ENCODE results near the gene ZNF726.
"Not testable (repeated sequence)": the region's sequence is repeated elsewhere in the genome, so short reads cannot be mapped to it uniquely, and the experiment has no call there.

ZNF726 gene

DNA sequence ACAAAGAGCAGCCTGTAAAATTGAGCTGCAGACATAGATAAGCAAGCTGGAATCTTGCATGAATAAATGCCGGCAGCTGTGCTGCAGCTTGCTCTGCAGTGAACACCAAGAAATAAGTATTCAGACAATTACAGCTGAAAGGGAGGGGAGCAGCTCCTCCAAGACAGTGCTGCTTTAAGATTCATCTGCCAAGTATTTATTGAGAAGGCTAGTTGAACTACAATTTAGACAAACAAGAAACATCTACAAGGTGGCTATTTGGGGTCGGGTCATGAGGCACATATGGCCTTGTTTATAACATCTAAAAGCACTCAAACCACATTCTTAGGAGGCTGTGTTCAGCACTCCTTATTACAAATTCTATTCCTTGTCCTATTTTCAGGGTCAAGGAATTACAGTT lies 34.9 kb downstream of the ZNF726 start:
- DNase-seq: no peak

- DNase-seq: no peak
Measured at GRCh38 chr19:23956051-23956450, 41.4 kb downstream of the ZNF726 start.

DNA sequence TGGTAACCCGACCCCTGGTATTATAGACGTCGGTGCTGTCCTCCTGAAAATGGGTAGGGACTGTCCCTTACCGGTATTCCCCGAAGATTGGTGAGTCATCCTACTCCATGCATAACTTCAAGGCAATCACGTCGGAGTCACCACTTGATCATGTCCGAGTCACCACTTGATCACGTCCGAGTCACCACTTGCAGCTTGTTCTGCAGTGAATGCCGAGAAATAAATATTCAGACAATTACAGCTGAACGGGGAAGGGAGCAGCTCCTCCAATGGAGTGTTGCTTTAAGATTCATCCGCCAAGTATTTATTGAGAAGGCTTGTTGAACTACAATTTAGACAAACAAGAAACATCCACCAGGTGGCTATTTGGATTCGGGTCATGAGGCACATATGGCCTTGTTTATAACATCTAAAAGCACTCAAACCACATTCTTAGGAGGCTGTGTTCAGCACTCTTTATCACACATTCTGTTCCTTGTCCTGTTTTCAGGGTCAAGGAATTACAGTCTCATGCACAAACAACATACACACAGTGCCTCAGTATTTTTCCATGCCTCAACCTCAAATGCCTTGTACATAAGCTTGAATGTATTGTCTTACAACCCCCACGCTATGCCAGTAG lies 43.1 kb downstream of the ZNF726 start:
- DNase-seq: no peak

DNA sequence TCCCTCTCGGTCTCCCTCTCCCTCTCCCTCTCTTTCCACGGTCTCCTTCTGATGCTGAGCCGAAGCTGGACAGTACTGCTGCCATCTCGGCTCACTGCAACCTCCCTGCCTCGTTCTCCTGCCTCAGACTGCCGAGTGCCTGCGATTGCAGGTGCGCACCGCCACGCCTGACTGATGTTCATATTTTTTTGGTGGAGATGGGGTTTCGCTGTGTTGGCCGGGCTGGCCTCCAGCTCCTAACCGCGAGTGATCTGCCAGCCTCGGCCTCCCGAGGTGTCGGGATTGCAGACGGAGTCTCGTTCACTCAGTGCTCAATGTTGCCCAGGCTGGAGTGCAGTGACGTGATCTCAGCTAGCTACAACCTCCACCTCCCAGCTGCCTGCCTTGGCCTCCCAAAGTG lies 48.7 kb downstream of the ZNF726 start:
- DNase-seq: not testable (repeated sequence)

DNA sequence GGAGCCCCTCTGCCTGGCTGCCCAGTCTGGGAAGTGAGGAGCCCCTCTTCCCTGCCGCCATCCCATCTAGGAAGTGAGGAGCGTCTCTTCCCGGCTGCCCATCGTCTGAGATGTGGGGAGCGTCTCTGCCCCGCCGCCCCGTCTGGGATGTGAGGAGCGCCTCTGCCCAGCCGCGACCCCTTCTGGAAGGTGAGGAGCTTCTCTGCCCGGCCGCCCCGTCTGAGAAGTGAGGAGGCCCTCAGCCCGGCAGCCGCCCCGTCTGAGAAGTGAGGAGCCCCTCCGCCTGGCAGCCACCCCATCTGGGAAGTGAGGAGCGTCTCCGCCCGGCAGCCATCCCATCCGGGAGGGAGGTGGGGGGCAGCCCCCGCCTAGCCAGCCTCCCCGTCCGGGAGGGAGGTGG lies 49.2 kb downstream of the ZNF726 start:
- DNase-seq: not testable (repeated sequence)

- DNase-seq: not testable (repeated sequence)
Measured at GRCh38 chr19:23964334-23964733, 49.6 kb downstream of the ZNF726 start.

DNA sequence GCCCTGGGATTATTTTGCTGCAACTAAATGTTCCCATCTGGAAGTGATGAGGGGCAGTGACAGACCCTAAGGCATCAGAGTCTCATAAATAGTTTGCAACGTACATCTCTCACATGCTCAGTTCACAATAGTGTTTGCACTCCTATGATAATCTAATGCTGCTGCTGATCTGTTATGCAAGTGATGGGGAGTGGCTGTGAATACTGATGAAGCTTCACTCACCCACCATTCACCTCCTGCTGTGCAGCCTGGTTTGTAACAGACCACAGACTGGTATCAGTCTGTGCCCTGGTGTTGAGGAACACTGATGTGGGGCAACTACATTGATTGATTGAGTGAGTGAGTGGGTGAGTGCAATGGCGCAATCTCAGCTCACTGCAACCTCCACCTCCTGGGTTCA lies 54.9 kb downstream of the ZNF726 start:
- no peak for DNase-seq

DNA sequence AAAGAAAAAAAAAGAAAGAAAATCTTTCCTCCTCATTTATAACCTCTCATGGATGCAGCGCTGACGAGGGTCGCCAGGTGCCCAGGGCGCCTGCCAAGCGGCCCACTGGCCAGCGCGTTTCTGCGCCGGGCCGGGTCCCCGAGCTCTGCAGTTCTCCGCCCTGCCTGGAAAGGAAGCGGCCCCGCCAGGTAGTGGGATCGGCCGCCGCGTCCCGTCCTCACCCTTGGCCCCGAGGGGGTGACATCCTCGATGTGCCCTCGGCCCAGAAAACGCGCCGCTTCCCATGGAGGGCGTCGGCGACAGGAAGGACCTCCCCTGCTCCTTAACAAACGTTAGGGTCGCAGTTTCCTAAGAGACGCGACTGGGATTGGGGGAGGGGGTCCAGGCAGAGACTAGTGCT lies 56.9 kb downstream of the ZNF726 start:
- DNase-seq: no peak

- no peak for DNase-seq
Measured at GRCh38 chr19:23972161-23972560, 57.5 kb downstream of the ZNF726 start.

- DNase-seq: no peak
Measured at GRCh38 chr19:23974941-23975340, 60.3 kb downstream of the ZNF726 start.

GRCh38 chr19:23976631-23977030 lies 61.9 kb downstream of the ZNF726 start:
- not testable (repeated sequence) for DNase-seq

DNA sequence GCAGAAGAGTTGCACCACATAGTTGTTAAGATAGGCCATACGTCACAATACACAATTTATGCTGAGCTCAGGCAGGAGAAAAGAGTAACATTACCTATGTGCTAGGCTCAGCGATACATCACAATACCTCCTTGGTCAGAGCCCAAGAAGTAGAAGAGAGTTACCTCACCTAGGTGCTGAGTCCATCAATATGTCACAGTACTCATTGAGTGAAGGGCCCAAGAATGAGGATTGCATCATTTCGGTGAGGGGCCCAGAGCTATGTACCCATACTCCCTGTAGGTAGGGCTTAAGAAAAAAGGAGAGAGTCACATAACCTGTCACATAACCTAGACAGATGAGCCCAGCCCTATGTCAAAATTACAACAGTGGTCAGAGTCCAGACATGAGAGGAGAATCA lies 62.6 kb downstream of the ZNF726 start:
- DNase-seq: not testable (repeated sequence)

DNA sequence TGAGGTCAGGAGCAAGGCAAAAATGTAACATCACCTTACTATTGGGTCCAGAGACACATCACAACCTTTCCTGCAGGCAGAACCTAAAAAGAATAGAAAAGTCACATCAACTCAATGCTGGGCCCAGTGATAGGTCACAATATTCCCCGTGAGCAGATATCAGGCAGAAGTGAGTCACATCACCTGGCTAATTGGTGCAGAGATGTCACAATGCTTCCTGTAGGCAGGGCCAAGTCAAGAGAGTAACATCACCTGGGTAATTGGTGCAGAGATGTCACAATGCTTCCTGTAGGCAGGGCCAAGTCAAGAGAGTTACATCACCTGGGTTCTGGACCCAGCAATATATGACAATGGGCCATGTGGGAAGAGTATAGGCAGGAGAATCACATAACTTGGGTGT lies 63.4 kb downstream of the ZNF726 start:
- no peak for DNase-seq

GRCh38 chr19:23980805-23981204 lies 66.1 kb downstream of the ZNF726 start:
- DNase-seq: no peak

GRCh38 chr19:23981863-23982262 lies 67.2 kb downstream of the ZNF726 start:
- no peak for DNase-seq

DNA sequence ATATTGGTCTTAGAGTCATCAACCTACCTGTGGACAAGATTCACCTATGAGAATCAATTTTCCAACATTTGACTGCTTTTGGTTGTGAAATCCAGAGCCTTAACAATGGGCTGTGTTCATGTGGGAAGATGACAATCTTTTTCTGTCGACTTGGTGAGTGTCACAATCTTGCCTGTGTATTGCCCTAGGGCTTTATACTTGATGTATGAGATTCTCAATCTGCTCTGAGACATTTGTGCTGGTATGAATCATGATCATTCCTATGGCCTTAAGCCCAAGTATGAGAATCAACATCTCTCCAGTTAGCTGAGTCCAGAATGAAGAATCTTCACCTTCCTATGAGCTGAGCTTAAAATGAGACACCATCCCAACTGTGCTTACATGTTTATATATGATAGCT lies 68.7 kb downstream of the ZNF726 start:
- no peak for DNase-seq

All from SHP77 treated with DMSO at 0.1 percent for 48 hours (cell line).